K562 (cell line): Measurements from ENCODE around the gene PLCB1. TPM values are rescaled to one million over a fixed set of nuclear protein-coding genes. Genes with fewer than 3 reads are reported as not detected.

Experiments
- ATAC-seq: fragments of 200-7000 bp; cut with Tn5 transposase; 3 replicates; pipeline ENCODE4 v1.9.1; 2020; ENCODE audit warnings: moderate library complexity
- BruUV-seq: library from RNA; stranded (reverse); fragments of 400-500 nt; replicated peaks from 2 replicates; lab custom pipeline; 2021; lab: Mats Ljungman, UMichigan
- CTCF ChIA-PET: fragments of 300-600 bp; formaldehyde crosslinking; extraction: SDS; loops from one replicate; lab custom pipeline; 2021; ENCODE audit warnings: low intra/inter-chr PET ratio; lab: Yijun Ruan, JAX
- POLR2A ChIA-PET: fragments of 300-600, 350-650 bp; sonication (Branson Sonifier 250); formaldehyde crosslinking; extraction: SDS; loops from one replicate; lab custom pipeline; 2021; ENCODE audit warnings: antibody characterized with exemption, inconsistent platforms; lab: Yijun Ruan, JAX
- DNase-seq, 4 experiments: peaks; one replicate each; pipeline versions ENCODE4 v3.0.0 to v3.0.0-alpha.2; 2011 to 2018; ENCODE audit warnings: low spot score in 3 of 4, mixed read lengths in 3 of 4; ENCODE audit errors: extremely low read depth in 1 of 4
- FAIRE-seq: peaks from 2 replicates; lab custom pipeline; 2011; peaks lifted over from hg19 to GRCh38; lab: Jason Lieb, UNC
- H2AFZ ChIP-seq: 2 replicates; pipeline ENCODE4 v1.6.0; 2011; ENCODE audit warnings: low read depth, low read length, control low read depth, inconsistent platforms
- H3K27ac ChIP-seq: fragments of 200-600 bp; 3 replicates; pipeline ENCODE4 v1.8.0; 2011; ENCODE audit warnings: low read depth, mild to moderate bottlenecking, control low read depth, inconsistent platforms, low read length, moderate library complexity, mixed read lengths; ENCODE audit errors: extremely low read depth
- H3K27me3 ChIP-seq, 2 experiments: fragments of 300-600 bp in 1 of 2; 2 replicates in 1 of 2; 3 replicates in 1 of 2; pipeline versions ENCODE4 v1.6.0 to v1.8.0; 2011; ENCODE audit warnings: inconsistent platforms in 2 of 2, low read length in 2 of 2, mild to moderate bottlenecking in 1 of 2, mixed read lengths in 1 of 2, moderate library complexity in 1 of 2; ENCODE audit not compliant: control insufficient read depth in 2 of 2, insufficient read depth in 2 of 2
- H3K36me3 ChIP-seq: fragments of 300-600 bp; 3 replicates; pipeline ENCODE4 v1.8.0; 2011; ENCODE audit warnings: mild to moderate bottlenecking, low read length, inconsistent platforms; ENCODE audit not compliant: control insufficient read depth, insufficient read depth
- H3K4me1 ChIP-seq, 2 experiments: fragments of 200-600 bp in 1 of 2; replicated peaks in 1 of 2; 2 replicates in 1 of 2; 3 replicates in 1 of 2; pipeline versions ENCODE4 v1.5.1 to v1.8.0; 2011; ENCODE audit warnings: inconsistent platforms in 2 of 2, low read length in 2 of 2, mild to moderate bottlenecking in 1 of 2, mixed read lengths in 1 of 2, moderate library complexity in 1 of 2; ENCODE audit not compliant: control insufficient read depth in 2 of 2, insufficient read depth in 2 of 2
- H3K4me2 ChIP-seq: 2 replicates; pipeline ENCODE4 v1.6.1; 2011; ENCODE audit warnings: low read length, control low read depth, inconsistent platforms, mixed read lengths; ENCODE audit not compliant: insufficient read depth
- H3K4me3 ChIP-seq: fragments of 200-600 bp; sonication (generic), shearing (Covaris generic); 2 replicates; pipeline ENCODE4 v1.5.1; 2016; ENCODE audit warnings: control low read depth, inconsistent platforms
- H3K79me2 ChIP-seq: fragments of 200-600 bp; 3 replicates; pipeline ENCODE4 v1.8.0; 2011; ENCODE audit warnings: low read length, inconsistent platforms; ENCODE audit not compliant: control insufficient read depth, insufficient read depth
- H3K9ac ChIP-seq, 2 experiments: 2 replicates each; pipeline versions ENCODE4 v1.6.0 to v1.6.1; 2011; ENCODE audit warnings: low read depth in 2 of 2, low read length in 2 of 2, control low read depth in 1 of 2, inconsistent platforms in 1 of 2, mild to moderate bottlenecking in 1 of 2, mixed read lengths in 1 of 2; ENCODE audit not compliant: insufficient read depth in 1 of 2
- H3K9me1 ChIP-seq: one replicate; pipeline ENCODE4 v1.6.0; 2011; ENCODE audit warnings: inconsistent platforms, mild to moderate bottlenecking, low read length, moderate library complexity; ENCODE audit not compliant: control insufficient read depth, insufficient read depth
- H3K9me3 ChIP-seq: replicated peaks from 2 replicates; pipeline ENCODE4 v1.5.1; 2011; ENCODE audit warnings: low read depth, low read length, inconsistent platforms; ENCODE audit not compliant: control insufficient read depth, insufficient read depth
- H4K20me1 ChIP-seq: replicated peaks from 2 replicates; pipeline ENCODE4 v1.6.1; 2011; ENCODE audit warnings: low read length, inconsistent platforms, mixed read lengths; ENCODE audit not compliant: control insufficient read depth, insufficient read depth
- CTBP1 ChIP-seq: fragments of 450-650 bp; IDR thresholded peaks from 2 replicates; pipeline ENCODE4 v1.6.1; 2016; ENCODE audit warnings: borderline replicate concordance
- NRF1 ChIP-seq, 2 experiments: fragments of 450-650 bp; IDR thresholded peaks in 1 of 2; conservative IDR thresholded peaks in 1 of 2; 2 replicates each; pipeline ENCODE4 v1.6.1; 2014; ENCODE audit warnings: mild to moderate bottlenecking in 2 of 2
- PHB2 ChIP-seq: fragments of 450-650 bp; IDR thresholded peaks from 2 replicates; pipeline ENCODE4 v1.6.1; 2017; ENCODE audit warnings: low read depth
- SMAD1 ChIP-seq: fragments of 150-350 bp; IDR thresholded peaks from 2 replicates; pipeline ENCODE4 v1.6.1; 2014; ENCODE audit warnings: low read length, low read depth; ENCODE audit not compliant: partially characterized antibody
- ZFP36 ChIP-seq: fragments of 150-350 bp; IDR thresholded peaks from 2 replicates; pipeline ENCODE4 v1.6.1; 2018; ENCODE audit warnings: low read length, low read depth; ENCODE audit not compliant: partially characterized antibody
- ZKSCAN1 ChIP-seq: fragments of 150-350 bp; IDR thresholded peaks from 2 replicates; pipeline ENCODE4 v1.6.1; 2016; ENCODE audit warnings: low read depth, low read length
- ZNF778 ChIP-seq: fragments of 450-650 bp; formaldehyde crosslinking; IDR thresholded peaks from 2 replicates; pipeline ENCODE4 v1.4.0; 2020; ENCODE audit warnings: mild to moderate bottlenecking, moderate library complexity
- WGBS: fragments of 100-300 bp; shearing (Covaris generic); methylation state at CpG from one replicate; pipeline ENCODE4 v1.1.6; 2016; ENCODE audit warnings: low coverage, mixed read lengths; ENCODE audit not compliant: insufficient coverage; ENCODE audit errors: missing lambda C conversion rate; 5-methylcytosine and 5-hydroxymethylcytosine counted together
- in situ Hi-C: fragments of 300-500 bp; cut with MboI; formaldehyde crosslinking; loops from 4 replicates; pipeline ENCODE4 v1.15.0; 2018; ENCODE audit warnings: inconsistent platforms, mixed read lengths
- intact Hi-C: fragments of 100-400 bp; cut with micrococcal nuclease; formaldehyde crosslinking; loops from 2 replicates; pipeline ENCODE4 v1.14.2; 2022
- polyA plus RNA-seq, 8 experiments: library from polyadenylated mRNA; depleted of rRNA in 4 of 8; stranded (reverse) in 5 of 8; unstranded in 3 of 8; fragments of >200 nt; fragmentation: Nextera tagmentation in 2 of 8; fragmentation: Illumina TruSeq in 1 of 8; extraction: Ambion mirVana in 2 of 8; extraction: Trizol in 1 of 8; gene quantifications; 2 replicates each; pipeline versions ENCODE4 v1.2.1 to v1.2.3, GENCODE V29; 2011 to 2014; ENCODE audit warnings: inconsistent platforms in 1 of 8, missing spikeins in 1 of 8
- total RNA-seq, 7 experiments: library from RNA; depleted of rRNA in 6 of 7; stranded (reverse); fragments of >200 nt in 6 of 7; fragmentation: Illumina TruSeq in 2 of 7; extraction: Trizol in 2 of 7; gene quantifications; 2 replicates each; pipeline versions ENCODE4 v1.2.1 to v1.2.3, GENCODE V29; 2011 to 2021; ENCODE audit warnings: low replicate concordance in 1 of 7
- TF ChIP-seq, protein P1 (sequence below), 2 experiments: fragments of 450-650 bp in 1 of 2; sonication (generic) in 1 of 2; formaldehyde crosslinking in 1 of 2; IDR thresholded peaks in 1 of 2; conservative IDR thresholded peaks in 1 of 2; 2 replicates each; pipeline versions ENCODE4 v1.6.1 to v1.8.1; 2016 to 2023; ENCODE audit warnings: mild to moderate bottlenecking in 2 of 2, moderate library complexity in 2 of 2, inconsistent platforms in 1 of 2, missing genetic modification reagents in 1 of 2
- TF ChIP-seq, protein P2 (sequence below): fragments of 450-650 bp; IDR thresholded peaks from 2 replicates; pipeline ENCODE4 v1.6.1; 2016; ENCODE audit warnings: antibody characterized with exemption
- TF ChIP-seq, protein P3 (sequence below): sonication (generic); formaldehyde crosslinking; IDR thresholded peaks from 2 replicates; pipeline ENCODE4 v1.8.1; 2023; ENCODE audit warnings: mild to moderate bottlenecking, missing genetic modification reagents, moderate library complexity
- TF ChIP-seq, protein P4 (sequence below): sonication (generic); formaldehyde crosslinking; IDR thresholded peaks from 2 replicates; pipeline ENCODE4 v1.8.1; 2022; ENCODE audit warnings: missing genetic modification reagents
- TF ChIP-seq, protein P5 (sequence below): sonication (generic); formaldehyde crosslinking; IDR thresholded peaks from 2 replicates; pipeline ENCODE4 v1.8.0; 2023; ENCODE audit warnings: mild to moderate bottlenecking, missing genetic modification reagents

Gene PLCB1
- total and polyA plus RNA-seq, 9 of the 15 experiments (the other 6 are each of a cell fraction or from before 2014, with no cell fraction given) = 0.34 to 3.1 (median 1.3) TPM

DNA sequence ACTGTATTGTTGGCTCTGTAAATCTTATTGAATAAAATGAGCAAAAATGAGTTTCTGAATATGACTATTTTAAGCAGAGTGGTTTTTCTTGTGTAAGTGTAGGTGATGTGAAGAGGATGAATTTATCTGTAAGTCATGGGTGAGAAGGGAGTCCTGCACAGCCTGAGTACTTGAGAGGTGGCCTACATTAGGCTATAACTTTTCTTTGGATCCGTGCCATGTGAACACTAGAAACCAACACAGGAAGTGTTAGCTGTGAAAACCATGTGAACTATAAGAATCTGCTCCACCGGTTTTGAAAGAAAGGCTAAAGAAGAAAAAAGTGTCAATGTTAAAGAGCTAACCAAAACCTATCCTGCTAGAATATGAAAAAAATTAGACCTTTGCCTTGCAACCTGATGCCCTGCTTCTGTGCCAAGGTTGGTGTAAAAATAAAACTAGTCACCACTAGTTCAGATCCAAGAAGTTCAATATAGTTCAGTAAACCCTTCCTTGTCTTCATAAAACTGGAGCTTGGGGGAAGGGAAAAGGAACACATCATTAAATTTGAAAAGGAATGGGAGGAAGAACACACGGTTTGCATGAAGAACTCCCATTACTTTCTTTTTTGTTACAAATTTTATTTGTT is 21.3 kb downstream of the PLCB1 start:
- no peak overlapping the region for H2AFZ ChIP-seq
- WGBS = 9% methylated on average over 3 of the region's 3 CpGs
- H3K36me3 ChIP-seq = no peaks in the 10 kb centered on the region
- ATAC-seq (no peak), FAIRE-seq (no peak), DNase-seq (no peak)
- H3K9me1 ChIP-seq = no peaks in the 10 kb centered on the region
- H3K4me3 ChIP-seq = no peak overlapping the region
- no peak overlapping the region for H3K27ac ChIP-seq
- H3K4me1 ChIP-seq = no peaks in the 10 kb centered on the region
- H3K9ac ChIP-seq = no peak overlapping the region
- in situ Hi-C loops = no loop called here
- no peaks in the 10 kb centered on the region for H3K79me2 ChIP-seq
- no peaks in the 10 kb centered on the region for H4K20me1 ChIP-seq
- no TSS peak for BruUV-seq
- ChIA-PET CTCF (no interaction called here), POLR2A (no interaction called here)
- no peak overlapping the region for H3K4me2 ChIP-seq
- H3K27me3 ChIP-seq = no peaks in the 10 kb centered on the region
- H3K9me3 ChIP-seq = no peaks in the 10 kb centered on the region
- intact Hi-C loops = no loop called here
- no peak for TF ChIP-seq ZFP36
- no peak for TF ChIP-seq SMAD1
- TF ChIP-seq NRF1 (conservative IDR thresholded peaks at IDR 0.05 in 1 of 2, IDR thresholded peaks at IDR 0.05 in 1 of 2) = no peak
- TF ChIP-seq, protein P1, sequence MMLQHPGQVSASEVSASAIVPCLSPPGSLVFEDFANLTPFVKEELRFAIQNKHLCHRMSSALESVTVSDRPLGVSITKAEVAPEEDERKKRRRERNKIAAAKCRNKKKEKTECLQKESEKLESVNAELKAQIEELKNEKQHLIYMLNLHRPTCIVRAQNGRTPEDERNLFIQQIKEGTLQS (IDR thresholded peaks at IDR 0.05) = no peak
- TF ChIP-seq, protein P1 (CRISPR knock-in tag; conservative IDR thresholded peaks at IDR 0.05) = no peak
- TF ChIP-seq, protein P2, sequence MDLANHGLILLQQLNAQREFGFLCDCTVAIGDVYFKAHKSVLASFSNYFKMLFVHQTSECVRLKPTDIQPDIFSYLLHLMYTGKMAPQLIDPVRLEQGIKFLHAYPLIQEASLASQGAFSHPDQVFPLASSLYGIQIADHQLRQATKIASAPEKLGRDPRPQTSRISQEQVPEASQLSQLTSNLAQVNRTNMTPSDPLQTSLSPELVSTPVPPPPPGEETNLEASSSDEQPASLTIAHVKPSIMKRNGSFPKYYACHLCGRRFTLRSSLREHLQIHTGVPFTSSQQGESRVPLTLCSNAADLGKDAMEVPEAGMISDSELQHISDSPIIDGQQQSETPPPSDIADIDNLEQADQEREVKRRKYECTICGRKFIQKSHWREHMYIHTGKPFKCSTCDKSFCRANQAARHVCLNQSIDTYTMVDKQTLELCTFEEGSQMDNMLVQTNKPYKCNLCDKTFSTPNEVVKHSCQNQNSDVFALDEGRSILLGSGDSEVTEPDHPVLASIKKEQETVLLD = no peak
- TF ChIP-seq, protein P3, sequence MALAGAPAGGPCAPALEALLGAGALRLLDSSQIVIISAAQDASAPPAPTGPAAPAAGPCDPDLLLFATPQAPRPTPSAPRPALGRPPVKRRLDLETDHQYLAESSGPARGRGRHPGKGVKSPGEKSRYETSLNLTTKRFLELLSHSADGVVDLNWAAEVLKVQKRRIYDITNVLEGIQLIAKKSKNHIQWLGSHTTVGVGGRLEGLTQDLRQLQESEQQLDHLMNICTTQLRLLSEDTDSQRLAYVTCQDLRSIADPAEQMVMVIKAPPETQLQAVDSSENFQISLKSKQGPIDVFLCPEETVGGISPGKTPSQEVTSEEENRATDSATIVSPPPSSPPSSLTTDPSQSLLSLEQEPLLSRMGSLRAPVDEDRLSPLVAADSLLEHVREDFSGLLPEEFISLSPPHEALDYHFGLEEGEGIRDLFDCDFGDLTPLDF = no peak
- TF ChIP-seq, protein P4, sequence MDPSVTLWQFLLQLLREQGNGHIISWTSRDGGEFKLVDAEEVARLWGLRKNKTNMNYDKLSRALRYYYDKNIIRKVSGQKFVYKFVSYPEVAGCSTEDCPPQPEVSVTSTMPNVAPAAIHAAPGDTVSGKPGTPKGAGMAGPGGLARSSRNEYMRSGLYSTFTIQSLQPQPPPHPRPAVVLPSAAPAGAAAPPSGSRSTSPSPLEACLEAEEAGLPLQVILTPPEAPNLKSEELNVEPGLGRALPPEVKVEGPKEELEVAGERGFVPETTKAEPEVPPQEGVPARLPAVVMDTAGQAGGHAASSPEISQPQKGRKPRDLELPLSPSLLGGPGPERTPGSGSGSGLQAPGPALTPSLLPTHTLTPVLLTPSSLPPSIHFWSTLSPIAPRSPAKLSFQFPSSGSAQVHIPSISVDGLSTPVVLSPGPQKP (CRISPR knock-in tag) = no peak
- no peak for TF ChIP-seq ZNF778 (CRISPR knock-in tag)
- no peak for TF ChIP-seq ZKSCAN1
- TF ChIP-seq, protein P5, sequence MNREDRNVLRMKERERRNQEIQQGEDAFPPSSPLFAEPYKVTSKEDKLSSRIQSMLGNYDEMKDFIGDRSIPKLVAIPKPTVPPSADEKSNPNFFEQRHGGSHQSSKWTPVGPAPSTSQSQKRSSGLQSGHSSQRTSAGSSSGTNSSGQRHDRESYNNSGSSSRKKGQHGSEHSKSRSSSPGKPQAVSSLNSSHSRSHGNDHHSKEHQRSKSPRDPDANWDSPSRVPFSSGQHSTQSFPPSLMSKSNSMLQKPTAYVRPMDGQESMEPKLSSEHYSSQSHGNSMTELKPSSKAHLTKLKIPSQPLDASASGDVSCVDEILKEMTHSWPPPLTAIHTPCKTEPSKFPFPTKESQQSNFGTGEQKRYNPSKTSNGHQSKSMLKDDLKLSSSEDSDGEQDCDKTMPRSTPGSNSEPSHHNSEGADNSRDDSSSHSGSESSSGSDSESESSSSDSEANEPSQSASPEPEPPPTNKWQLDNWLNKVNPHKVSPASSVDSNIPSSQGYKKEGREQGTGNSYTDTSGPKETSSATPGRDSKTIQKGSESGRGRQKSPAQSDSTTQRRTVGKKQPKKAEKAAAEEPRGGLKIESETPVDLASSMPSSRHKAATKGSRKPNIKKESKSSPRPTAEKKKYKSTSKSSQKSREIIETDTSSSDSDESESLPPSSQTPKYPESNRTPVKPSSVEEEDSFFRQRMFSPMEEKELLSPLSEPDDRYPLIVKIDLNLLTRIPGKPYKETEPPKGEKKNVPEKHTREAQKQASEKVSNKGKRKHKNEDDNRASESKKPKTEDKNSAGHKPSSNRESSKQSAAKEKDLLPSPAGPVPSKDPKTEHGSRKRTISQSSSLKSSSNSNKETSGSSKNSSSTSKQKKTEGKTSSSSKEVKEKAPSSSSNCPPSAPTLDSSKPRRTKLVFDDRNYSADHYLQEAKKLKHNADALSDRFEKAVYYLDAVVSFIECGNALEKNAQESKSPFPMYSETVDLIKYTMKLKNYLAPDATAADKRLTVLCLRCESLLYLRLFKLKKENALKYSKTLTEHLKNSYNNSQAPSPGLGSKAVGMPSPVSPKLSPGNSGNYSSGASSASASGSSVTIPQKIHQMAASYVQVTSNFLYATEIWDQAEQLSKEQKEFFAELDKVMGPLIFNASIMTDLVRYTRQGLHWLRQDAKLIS (CRISPR knock-in tag) = no peak
- no peak for TF ChIP-seq PHB2
- no peak for TF ChIP-seq CTBP1
